ENCODE data around the gene RFNG. TPM values are rescaled to one million over a fixed set of nuclear protein-coding genes. Genes with fewer than 3 reads are reported as not detected.

RFNG gene
- total RNA-seq, 1 experiment from 2014 or later = 52.0 TPM

GRCh38 chr17:82056729-82057621 is 5.4 kb upstream of the RFNG start:
- Histone ChIP-seq H3K4me2 (ENCODE audit: low read length) (no peak overlapping the region), H4K20me1 (ENCODE audit: insufficient read depth) (no peaks in the 10 kb centered on the region; the same call in 1 of the 2 replicates), H3K9me3 (ENCODE audit: control insufficient read depth in 1 of 2, insufficient read depth in 1 of 2, low read depth in 1 of 2, low read length in 2 of 2) (no peaks in the 10 kb centered on the region), H3K9me2 (ENCODE audit: insufficient read depth) (no peaks in the 10 kb centered on the region), H2AFZ (ENCODE audit: low read depth, low read length, poor library complexity, severe bottlenecking) (no peak overlapping the region), H3K36me3 (ENCODE audit: control insufficient read depth in 1 of 2, insufficient read depth in 2 of 2, low read length in 2 of 2) (peaks cover 18 to 66% of the 10 kb centered on the region in 2 experiments), H3K27ac (ENCODE audit: low read depth, low read length) (peak overlapping the region; percentile 28; the same call in 1 of the 2 replicates), H3K79me2 (ENCODE audit: insufficient read depth, low read length) (peaks cover 27% of the 10 kb centered on the region), H3K27me3 (ENCODE audit: insufficient read depth, low read length) (no peaks in the 10 kb centered on the region), H3K9ac (ENCODE audit: low read length) (no peak overlapping the region), H3K4me3 (replicated peaks in 1 of 2; ENCODE audit: low read depth in 1 of 2, low read length in 2 of 2) (no peak overlapping the region), H3K4me1 (ENCODE audit: control insufficient read depth in 1 of 2, insufficient read depth in 2 of 2, low read length in 2 of 2) (peaks cover 7 to 24% of the 10 kb centered on the region in 2 experiments; a peak in 3 of 4 replicates)
- TSS peak; percentile 34 for BruUV-seq (replicated peaks)
- ChIA-PET CTCF (interaction anchor here (0.9 kb wide), 1 partner anchor 19 kb away, joined by 3 read pairs; the partner anchor contains the start of gene DCXR), RAD21 (ENCODE audit: low non-redundant PET in 1 of 2, low total read pairs in 2 of 2, uncharacterized antibody in 2 of 2, unreplicated experiment in 2 of 2) (no interaction called here), POLR2A (no interaction called here)
- ATAC-seq (peak; percentile 23; the same call in 1 of the 2 replicates), DNase-seq (ENCODE audit: low read depth, low spot score) (no peak)
- TF ChIP-seq MAX (IDR thresholded peaks at IDR 0.05) (no peak), ZFX (IDR thresholded peaks at IDR 0.05) (no peak), YY1 (IDR thresholded peaks at IDR 0.05; ENCODE audit: extremely low read depth, insufficient replicate concordance, low read depth, low read length) (no peak), SP1 (IDR thresholded peaks at IDR 0.05; ENCODE audit: low read depth) (no peak), FOSL1 (IDR thresholded peaks at IDR 0.05; ENCODE audit: low read depth) (no peak), EZH2phosphoT487 (IDR thresholded peaks at IDR 0.05; ENCODE audit: borderline replicate concordance) (no peak), EGR1 (IDR thresholded peaks at IDR 0.05; ENCODE audit: low read depth) (no peak), POLR2A (IDR thresholded peaks at IDR 0.05; ENCODE audit: borderline replicate concordance, extremely low read depth, insufficient read depth, insufficient read length) (no peak), RAD21 (IDR thresholded peaks at IDR 0.05; ENCODE audit: low read depth) (no peak), JUND (IDR thresholded peaks at IDR 0.05) (no peak), TCF7L2 (IDR thresholded peaks at IDR 0.05; ENCODE audit: borderline replicate concordance, extremely low read depth, insufficient read depth, insufficient read length) (no peak), EZH2 (IDR thresholded peaks at IDR 0.05) (no peak), SIN3A (IDR thresholded peaks at IDR 0.05; ENCODE audit: low read depth) (no peak), POLR2AphosphoS5 (IDR thresholded peaks at IDR 0.05; ENCODE audit: low read depth, low read length) (no peak; the same call in 1 of the 2 replicates), ZNF274 (IDR thresholded peaks at IDR 0.05; ENCODE audit: low read depth, low read length) (no peak)
- TF ChIP-seq, protein P1, sequence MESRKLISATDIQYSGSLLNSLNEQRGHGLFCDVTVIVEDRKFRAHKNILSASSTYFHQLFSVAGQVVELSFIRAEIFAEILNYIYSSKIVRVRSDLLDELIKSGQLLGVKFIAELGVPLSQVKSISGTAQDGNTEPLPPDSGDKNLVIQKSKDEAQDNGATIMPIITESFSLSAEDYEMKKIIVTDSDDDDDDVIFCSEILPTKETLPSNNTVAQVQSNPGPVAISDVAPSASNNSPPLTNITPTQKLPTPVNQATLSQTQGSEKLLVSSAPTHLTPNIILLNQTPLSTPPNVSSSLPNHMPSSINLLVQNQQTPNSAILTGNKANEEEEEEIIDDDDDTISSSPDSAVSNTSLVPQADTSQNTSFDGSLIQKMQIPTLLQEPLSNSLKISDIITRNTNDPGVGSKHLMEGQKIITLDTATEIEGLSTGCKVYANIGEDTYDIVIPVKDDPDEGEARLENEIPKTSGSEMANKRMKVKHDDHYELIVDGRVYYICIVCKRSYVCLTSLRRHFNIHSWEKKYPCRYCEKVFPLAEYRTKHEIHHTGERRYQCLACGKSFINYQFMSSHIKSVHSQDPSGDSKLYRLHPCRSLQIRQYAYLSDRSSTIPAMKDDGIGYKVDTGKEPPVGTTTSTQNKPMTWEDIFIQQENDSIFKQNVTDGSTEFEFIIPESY (IDR thresholded peaks at IDR 0.05; ENCODE audit: extremely low read depth, insufficient replicate concordance, low read length) = no peak
- TF ChIP-seq, protein P2, sequence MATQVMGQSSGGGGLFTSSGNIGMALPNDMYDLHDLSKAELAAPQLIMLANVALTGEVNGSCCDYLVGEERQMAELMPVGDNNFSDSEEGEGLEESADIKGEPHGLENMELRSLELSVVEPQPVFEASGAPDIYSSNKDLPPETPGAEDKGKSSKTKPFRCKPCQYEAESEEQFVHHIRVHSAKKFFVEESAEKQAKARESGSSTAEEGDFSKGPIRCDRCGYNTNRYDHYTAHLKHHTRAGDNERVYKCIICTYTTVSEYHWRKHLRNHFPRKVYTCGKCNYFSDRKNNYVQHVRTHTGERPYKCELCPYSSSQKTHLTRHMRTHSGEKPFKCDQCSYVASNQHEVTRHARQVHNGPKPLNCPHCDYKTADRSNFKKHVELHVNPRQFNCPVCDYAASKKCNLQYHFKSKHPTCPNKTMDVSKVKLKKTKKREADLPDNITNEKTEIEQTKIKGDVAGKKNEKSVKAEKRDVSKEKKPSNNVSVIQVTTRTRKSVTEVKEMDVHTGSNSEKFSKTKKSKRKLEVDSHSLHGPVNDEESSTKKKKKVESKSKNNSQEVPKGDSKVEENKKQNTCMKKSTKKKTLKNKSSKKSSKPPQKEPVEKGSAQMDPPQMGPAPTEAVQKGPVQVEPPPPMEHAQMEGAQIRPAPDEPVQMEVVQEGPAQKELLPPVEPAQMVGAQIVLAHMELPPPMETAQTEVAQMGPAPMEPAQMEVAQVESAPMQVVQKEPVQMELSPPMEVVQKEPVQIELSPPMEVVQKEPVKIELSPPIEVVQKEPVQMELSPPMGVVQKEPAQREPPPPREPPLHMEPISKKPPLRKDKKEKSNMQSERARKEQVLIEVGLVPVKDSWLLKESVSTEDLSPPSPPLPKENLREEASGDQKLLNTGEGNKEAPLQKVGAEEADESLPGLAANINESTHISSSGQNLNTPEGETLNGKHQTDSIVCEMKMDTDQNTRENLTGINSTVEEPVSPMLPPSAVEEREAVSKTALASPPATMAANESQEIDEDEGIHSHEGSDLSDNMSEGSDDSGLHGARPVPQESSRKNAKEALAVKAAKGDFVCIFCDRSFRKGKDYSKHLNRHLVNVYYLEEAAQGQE (IDR thresholded peaks at IDR 0.05; ENCODE audit: low read depth) = no peak
- TF ChIP-seq, protein P3, sequence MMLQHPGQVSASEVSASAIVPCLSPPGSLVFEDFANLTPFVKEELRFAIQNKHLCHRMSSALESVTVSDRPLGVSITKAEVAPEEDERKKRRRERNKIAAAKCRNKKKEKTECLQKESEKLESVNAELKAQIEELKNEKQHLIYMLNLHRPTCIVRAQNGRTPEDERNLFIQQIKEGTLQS (IDR thresholded peaks at IDR 0.05) = no peak
- intact Hi-C loops (cut with micrococcal nuclease) = no loop called here
